Thoracic aorta (tissue), 2 donors: ENCODE data around the gene PRIM1. TPM values are rescaled to one million over a fixed set of nuclear protein-coding genes. Genes with fewer than 3 reads are reported as not detected.

ENCODE experiments used
- ATAC-seq: fragments of 150-250 bp; one replicate; pipeline ENCODE4 v1.8.0; 2017; ENCODE audit warnings: low read depth; ENCODE audit not compliant: insufficient number of reproducible peaks, low FRiP score
- DNase-seq: peaks from one replicate; pipeline ENCODE4 v3.0.0-alpha.2; 2020; ENCODE audit warnings: low spot score
- H3K27ac ChIP-seq, 2 donors: fragments of 200-600 bp; sonication (generic); 1 replicate in 1 of 2; 2 replicates in 1 of 2; pipeline ENCODE4 v1.5.1; 2016; ENCODE audit warnings: mild to moderate bottlenecking in 2 of 2, moderate library complexity in 2 of 2
- H3K27me3 ChIP-seq: fragments of 200-600 bp; sonication (generic); replicated peaks from 2 replicates; pipeline ENCODE4 v1.6.0; 2016; ENCODE audit warnings: mild to moderate bottlenecking; ENCODE audit not compliant: insufficient read depth
- H3K36me3 ChIP-seq: fragments of 200-600 bp; sonication (generic); one replicate; pipeline ENCODE4 v1.5.1; 2016
- H3K4me1 ChIP-seq, 2 donors: fragments of 200-600 bp; sonication (generic); 1 replicate in 1 of 2; 2 replicates in 1 of 2; pipeline versions ENCODE4 v1.5.1 to v1.6.0; 2016; ENCODE audit warnings: low read depth in 2 of 2, mild to moderate bottlenecking in 1 of 2; ENCODE audit not compliant: control insufficient read depth in 1 of 2
- H3K4me3 ChIP-seq: fragments of 200-600 bp; sonication (generic); 2 replicates; pipeline ENCODE4 v1.5.1; 2016; ENCODE audit warnings: mild to moderate bottlenecking
- H3K9me3 ChIP-seq: fragments of 200-600 bp; sonication (generic); 2 replicates; pipeline ENCODE4 v1.5.1; 2016
- total RNA-seq, 2 donors: library from RNA; depleted of rRNA; stranded (reverse); fragments of >200 nt; gene quantifications; one replicate each; pipeline versions ENCODE4 v1.1.0 to v1.2.3, GENCODE V29; 2016
- TF ChIP-seq, protein P1 (sequence below): fragments of 200-600 bp; sonication (generic); IDR thresholded peaks from one replicate; pipeline ENCODE4 v1.5.1; 2019; ENCODE audit warnings: antibody characterized with exemption

PRIM1 gene
- total RNA-seq, 2 donors from 2014 or later = 2.3 to 4.0 TPM

DNA sequence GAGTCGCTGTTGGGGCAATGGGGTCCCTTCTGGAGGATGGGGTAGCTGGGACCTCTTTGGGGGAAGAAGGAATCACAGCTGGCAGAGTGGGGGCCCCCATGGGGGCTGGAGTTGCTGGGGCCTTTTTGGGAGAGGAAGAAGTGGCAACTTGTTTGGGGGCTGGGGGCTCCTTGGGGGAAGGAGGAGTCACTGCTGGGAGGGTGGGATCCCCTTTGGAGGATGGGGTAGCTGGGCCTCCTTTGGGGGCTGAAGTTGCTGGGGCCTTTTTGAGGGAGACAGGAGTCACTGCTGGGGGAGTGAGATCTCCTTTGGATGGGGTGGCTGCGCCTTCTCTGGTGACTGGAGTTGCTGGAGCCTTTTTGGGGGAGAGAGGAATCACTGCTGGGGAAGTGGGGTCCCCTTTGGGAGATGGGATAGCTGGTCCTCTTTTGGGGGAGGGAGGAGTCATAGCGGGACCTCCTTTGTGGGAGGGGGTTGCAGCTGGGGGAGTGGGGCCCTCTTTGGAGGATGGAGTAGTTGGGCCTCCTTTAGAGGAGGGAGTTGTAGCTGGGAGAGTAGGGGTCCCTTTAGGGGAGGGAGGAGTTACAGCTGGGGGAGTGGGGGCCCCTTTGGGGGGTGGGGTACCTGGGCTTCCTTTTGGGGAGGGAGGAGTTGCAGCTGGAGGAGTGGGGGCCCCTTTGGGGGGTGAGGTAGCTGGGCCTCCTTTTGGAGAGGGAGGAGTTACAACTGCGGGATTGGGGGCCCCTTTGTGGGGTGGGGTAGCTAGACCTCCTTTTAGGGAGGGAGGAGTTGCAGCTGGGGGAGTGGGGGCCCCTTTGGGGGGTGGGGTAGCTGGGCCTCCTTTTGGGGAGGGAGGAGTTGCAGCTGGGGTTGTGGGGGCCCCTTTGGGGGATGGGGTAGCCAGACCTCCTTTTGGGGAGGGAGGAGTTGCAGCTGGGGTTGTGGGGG, 34.9 kb downstream of the PRIM1 start:
- peaks cover 48% of the 10 kb centered on the region for H3K36me3 ChIP-seq
- no peaks in the 10 kb centered on the region for H3K9me3 ChIP-seq
- H3K27ac ChIP-seq = no peak overlapping the region
- DNase-seq (no peak), ATAC-seq (no peak)
- TF ChIP-seq, protein P1, sequence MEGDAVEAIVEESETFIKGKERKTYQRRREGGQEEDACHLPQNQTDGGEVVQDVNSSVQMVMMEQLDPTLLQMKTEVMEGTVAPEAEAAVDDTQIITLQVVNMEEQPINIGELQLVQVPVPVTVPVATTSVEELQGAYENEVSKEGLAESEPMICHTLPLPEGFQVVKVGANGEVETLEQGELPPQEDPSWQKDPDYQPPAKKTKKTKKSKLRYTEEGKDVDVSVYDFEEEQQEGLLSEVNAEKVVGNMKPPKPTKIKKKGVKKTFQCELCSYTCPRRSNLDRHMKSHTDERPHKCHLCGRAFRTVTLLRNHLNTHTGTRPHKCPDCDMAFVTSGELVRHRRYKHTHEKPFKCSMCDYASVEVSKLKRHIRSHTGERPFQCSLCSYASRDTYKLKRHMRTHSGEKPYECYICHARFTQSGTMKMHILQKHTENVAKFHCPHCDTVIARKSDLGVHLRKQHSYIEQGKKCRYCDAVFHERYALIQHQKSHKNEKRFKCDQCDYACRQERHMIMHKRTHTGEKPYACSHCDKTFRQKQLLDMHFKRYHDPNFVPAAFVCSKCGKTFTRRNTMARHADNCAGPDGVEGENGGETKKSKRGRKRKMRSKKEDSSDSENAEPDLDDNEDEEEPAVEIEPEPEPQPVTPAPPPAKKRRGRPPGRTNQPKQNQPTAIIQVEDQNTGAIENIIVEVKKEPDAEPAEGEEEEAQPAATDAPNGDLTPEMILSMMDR = no peak
- no peaks in the 10 kb centered on the region for H3K27me3 ChIP-seq
- peaks cover 28 to 33% of the 10 kb centered on the region in 2 donors for H3K4me1 ChIP-seq
- no peak overlapping the region for H3K4me3 ChIP-seq

DNA sequence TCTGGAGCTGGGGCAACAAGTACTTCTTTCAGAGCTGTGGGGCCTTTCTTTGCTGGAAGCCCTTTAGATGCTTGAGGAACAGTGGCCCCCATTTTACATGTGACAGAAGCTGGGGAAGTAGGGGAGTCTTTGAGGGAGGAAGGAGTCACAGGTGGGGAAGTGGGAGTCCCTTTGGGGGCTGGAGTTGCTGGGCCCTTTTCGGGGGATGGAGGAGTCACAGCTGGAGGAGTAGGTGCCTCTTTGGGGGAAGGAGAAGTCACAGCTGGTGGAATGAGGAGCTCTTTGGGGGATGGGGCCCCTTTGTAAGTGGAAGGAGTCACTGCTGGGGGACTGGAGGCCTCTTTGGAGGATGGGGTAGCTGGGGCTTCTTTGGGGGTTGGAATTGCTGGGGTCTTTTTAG, 35.7 kb downstream of the PRIM1 start:
- Histone ChIP-seq H3K9me3 (no peaks in the 10 kb centered on the region), H3K27ac (no peak overlapping the region), H3K36me3 (peaks cover 48% of the 10 kb centered on the region), H3K4me1 (peaks cover 20 to 25% of the 10 kb centered on the region in 2 donors), H3K4me3 (no peak overlapping the region), H3K27me3 (no peaks in the 10 kb centered on the region)
- TF ChIP-seq, protein P1 = no peak
- DNase-seq (no peak), ATAC-seq (no peak)

DNA sequence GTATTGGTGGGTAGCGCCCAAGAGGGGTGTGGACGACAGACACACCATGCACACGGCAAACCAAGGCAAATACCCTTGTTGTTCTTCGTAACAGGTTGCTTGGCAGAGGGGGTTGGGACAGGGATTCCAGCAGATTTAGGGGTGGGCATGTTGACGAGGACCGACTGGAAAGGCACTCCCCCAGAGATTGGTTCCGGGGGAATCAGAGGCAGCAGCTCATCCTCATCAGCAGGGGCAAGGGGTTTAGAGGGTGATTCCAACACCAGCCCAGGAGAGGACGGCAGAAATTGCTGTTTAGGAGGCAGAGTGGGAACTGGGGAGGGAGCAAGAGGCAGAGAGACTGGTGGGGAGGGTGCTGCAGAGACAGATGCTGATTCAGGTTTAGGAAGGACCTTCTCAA, 36.3 kb downstream of the PRIM1 start:
- Histone ChIP-seq H3K9me3 (no peaks in the 10 kb centered on the region), H3K4me3 (no peak overlapping the region), H3K27ac (no peak overlapping the region), H3K36me3 (peaks cover 48% of the 10 kb centered on the region), H3K27me3 (no peaks in the 10 kb centered on the region), H3K4me1 (peaks cover 15 to 19% of the 10 kb centered on the region in 2 donors)
- TF ChIP-seq, protein P1 = no peak
- no peak for DNase-seq
- ATAC-seq = no peak

DNA sequence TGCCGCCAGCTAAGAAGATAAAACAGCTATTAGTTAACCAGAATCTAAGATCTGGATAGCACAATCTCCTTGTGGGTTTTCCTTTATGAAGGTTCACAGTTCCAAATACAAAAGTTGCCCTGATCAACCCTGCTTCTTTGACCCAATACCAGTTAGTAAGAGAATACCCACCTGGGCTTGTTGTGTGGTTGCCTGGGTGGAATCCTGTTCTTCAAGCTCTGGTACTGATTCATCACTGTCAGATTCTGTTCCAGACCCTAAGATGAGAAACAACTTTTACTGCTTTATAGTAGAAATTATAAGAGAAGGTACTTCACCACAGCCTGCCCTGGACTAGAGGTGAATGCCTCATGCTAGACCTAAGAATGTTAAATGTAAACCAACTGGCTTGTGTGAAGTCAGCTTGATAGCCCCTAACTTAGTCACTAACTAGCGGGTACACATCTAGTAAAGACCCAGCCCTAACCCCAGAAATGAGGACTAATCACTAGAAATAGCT, 37.6 kb downstream of the PRIM1 start:
- Histone ChIP-seq H3K9me3 (no peaks in the 10 kb centered on the region), H3K4me3 (no peak overlapping the region), H3K27ac (no peak overlapping the region), H3K36me3 (peaks cover 41% of the 10 kb centered on the region), H3K27me3 (no peaks in the 10 kb centered on the region), H3K4me1 (peaks cover 9 to 13% of the 10 kb centered on the region in 2 donors)
- ATAC-seq = no peak
- no peak for DNase-seq
- TF ChIP-seq, protein P1 = no peak

DNA sequence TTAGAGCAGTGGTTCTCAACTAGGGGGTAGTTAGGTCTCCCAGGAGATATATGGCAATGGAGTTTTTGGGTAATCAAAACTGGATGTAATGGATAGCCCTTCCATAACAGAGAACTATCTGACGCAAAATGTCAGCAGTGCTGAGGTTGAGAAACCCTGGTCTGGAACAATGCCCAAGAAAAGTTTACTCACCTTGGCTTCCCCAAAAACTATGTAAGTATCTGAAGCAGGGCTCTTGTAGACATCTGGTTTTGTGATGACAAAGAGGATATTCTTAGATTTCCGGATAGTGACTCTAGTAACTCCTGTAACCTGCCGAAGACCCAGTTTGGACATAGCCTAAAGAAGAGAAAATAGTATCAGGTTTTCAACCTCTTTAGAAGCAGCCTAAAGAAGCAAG, 38.8 kb downstream of the PRIM1 start:
- no peaks in the 10 kb centered on the region for H3K9me3 ChIP-seq
- H3K4me1 ChIP-seq = peaks cover 8 to 9% of the 10 kb centered on the region in 2 donors
- no peaks in the 10 kb centered on the region for H3K27me3 ChIP-seq
- no peak for ATAC-seq
- peaks cover 35% of the 10 kb centered on the region for H3K36me3 ChIP-seq
- no peak overlapping the region for H3K4me3 ChIP-seq
- no peak overlapping the region for H3K27ac ChIP-seq
- TF ChIP-seq, protein P1 = no peak
- DNase-seq = no peak
